SH-SY5Y (cell line): ENCODE data around the gene RBM12.

Experiments
- GATA2 ChIP-seq: IDR thresholded peaks from 2 replicates; pipeline ENCODE4 v1.6.1; 2011; ENCODE audit warnings: mild to moderate bottlenecking, low read depth, low read length
- GATA3 ChIP-seq: IDR thresholded peaks from 2 replicates; pipeline ENCODE4 v1.6.1; 2011; ENCODE audit warnings: low read depth, mild to moderate bottlenecking, low read length, moderate library complexity

GRCh38 chr20:35709259-35709658 lies 44.6 kb upstream of the RBM12 start:
- TF ChIP-seq GATA2 (no peak), GATA3 (no peak)
